RKO (cell line): ENCODE data around the gene PTPRC.
A peak's percentile ranks its signal among the peaks of the same experiment; 100 is the strongest.

Experiments used
- DNase-seq: peaks from one replicate; pipeline ENCODE4 v3.0.0-alpha.2; 2016; ENCODE audit warnings: low spot score

Gene PTPRC

GRCh38 chr1:198643808-198644207, 5.0 kb downstream of the PTPRC start:
- no peak for DNase-seq

GRCh38 chr1:198647055-198647454, 8.2 kb downstream of the PTPRC start:
- DNase-seq = no peak

- no peak for DNase-seq
These were observed 9.8 kb downstream of the PTPRC start for GRCh38 chr1:198648592-198648991.

GRCh38 chr1:198649232-198649967, 10.6 kb downstream of the PTPRC start:
- no peak for DNase-seq

- DNase-seq = no peak
These were observed 11.1 kb downstream of the PTPRC start for GRCh38 chr1:198649968-198650338.

- DNase-seq = no peak
These were observed 11.7 kb downstream of the PTPRC start for GRCh38 chr1:198650506-198650905.

GRCh38 chr1:198651650-198652400, 13.0 kb downstream of the PTPRC start:
- no peak for DNase-seq

- no peak for DNase-seq
These were observed 15.1 kb downstream of the PTPRC start for GRCh38 chr1:198653808-198654413.

- no peak for DNase-seq
These were observed 16.8 kb downstream of the PTPRC start for GRCh38 chr1:198655459-198656121.

GRCh38 chr1:198656500-198656932, 17.7 kb downstream of the PTPRC start:
- no peak for DNase-seq

GRCh38 chr1:198657550-198658064, 18.8 kb downstream of the PTPRC start:
- no peak for DNase-seq

- no peak for DNase-seq
These were observed 21.8 kb downstream of the PTPRC start for GRCh38 chr1:198660341-198661261.

GRCh38 chr1:198662821-198663220, 24.0 kb downstream of the PTPRC start:
- no peak for DNase-seq

- no peak for DNase-seq
These were observed 25.4 kb downstream of the PTPRC start for GRCh38 chr1:198664068-198664788.

- DNase-seq = no peak
These were observed 28.3 kb downstream of the PTPRC start for GRCh38 chr1:198667186-198667585.

- DNase-seq = no peak
These were observed 29.0 kb downstream of the PTPRC start for GRCh38 chr1:198667807-198668206.

GRCh38 chr1:198669023-198669698, 30.3 kb downstream of the PTPRC start:
- DNase-seq = peak; percentile 91

- no peak for DNase-seq
These were observed 30.9 kb downstream of the PTPRC start for GRCh38 chr1:198669771-198670170.

GRCh38 chr1:198671136-198671535, 32.3 kb downstream of the PTPRC start:
- DNase-seq = no peak

GRCh38 chr1:198672124-198672523, 33.3 kb downstream of the PTPRC start:
- no peak for DNase-seq
